Nephron (organoid): ENCODE measurements around the gene ACACA.

Experiments used
- H3K27ac Mint-ChIP-seq, 3 experiments: 2 replicates each; pipeline ENCODE4 v1.8.0; 2020; ENCODE audit warnings: mixed read lengths in 3 of 3, mild to moderate bottlenecking in 2 of 3, moderate library complexity in 1 of 3
- H3K27me3 Mint-ChIP-seq: 2 replicates; pipeline ENCODE4 v1.8.0; 2021; ENCODE audit warnings: low read depth, mild to moderate bottlenecking, moderate library complexity, mixed read lengths
- H3K36me3 Mint-ChIP-seq: 2 replicates; pipeline ENCODE4 v1.8.0; 2020; ENCODE audit warnings: low read depth, mixed read lengths
- H3K4me1 Mint-ChIP-seq: 2 replicates; pipeline ENCODE4 v1.8.0; 2020; ENCODE audit warnings: mixed read lengths
- H3K4me3 Mint-ChIP-seq, 3 experiments: 2 replicates each; pipeline ENCODE4 v1.8.0; 2020; ENCODE audit warnings: mild to moderate bottlenecking in 3 of 3, mixed read lengths in 3 of 3, moderate library complexity in 2 of 3
- H3K9me3 Mint-ChIP-seq: 2 replicates; pipeline ENCODE4 v1.8.0; 2020; ENCODE audit warnings: mixed read lengths
- CTCF ChIP-seq, 3 experiments: fragments of 200-600 bp; sonication (generic); IDR thresholded peaks; one replicate each; pipeline ENCODE4 v1.5.0; 2021; ENCODE audit warnings: antibody characterized with exemption in 3 of 3; ENCODE audit not compliant: unreplicated experiment in 3 of 3

The ACACA gene

GRCh38 chr17:37103231-37103630 is 303.4 kb downstream of the ACACA start:
- peaks cover 13% of the 10 kb centered on the region for H3K4me1 Mint-ChIP-seq
- no peak overlapping the region for H3K27ac Mint-ChIP-seq
- H3K36me3 Mint-ChIP-seq, result peaks cover 24% of the 10 kb centered on the region
- H3K27me3 Mint-ChIP-seq, result no peaks in the 10 kb centered on the region
- no peak overlapping the region for H3K4me3 Mint-ChIP-seq
- no peak for TF ChIP-seq CTCF (IDR thresholded peaks at IDR 0.05; ENCODE audit: unreplicated experiment in 3 of 3)
- no peaks in the 10 kb centered on the region for H3K9me3 Mint-ChIP-seq

- no peaks in the 10 kb centered on the region for H3K9me3 Mint-ChIP-seq
- H3K27me3 Mint-ChIP-seq, result no peaks in the 10 kb centered on the region
- H3K4me1 Mint-ChIP-seq, result no peaks in the 10 kb centered on the region
- no peak overlapping the region for H3K27ac Mint-ChIP-seq
- no peak overlapping the region for H3K4me3 Mint-ChIP-seq
- H3K36me3 Mint-ChIP-seq, result peaks cover 42% of the 10 kb centered on the region
- TF ChIP-seq CTCF (IDR thresholded peaks at IDR 0.05; ENCODE audit: unreplicated experiment in 3 of 3), result no peak
Observed at GRCh38 chr17:37101306-37101705, 305.3 kb downstream of the ACACA start.

- H3K27me3 Mint-ChIP-seq, result no peaks in the 10 kb centered on the region
- peaks cover 45% of the 10 kb centered on the region for H3K36me3 Mint-ChIP-seq
- no peaks in the 10 kb centered on the region for H3K4me1 Mint-ChIP-seq
- TF ChIP-seq CTCF (IDR thresholded peaks at IDR 0.05; ENCODE audit: unreplicated experiment in 3 of 3), result no peak
- H3K9me3 Mint-ChIP-seq, result no peaks in the 10 kb centered on the region
- no peak overlapping the region for H3K4me3 Mint-ChIP-seq
- H3K27ac Mint-ChIP-seq, result no peak overlapping the region
Observed at GRCh38 chr17:37100231-37100630, 306.4 kb downstream of the ACACA start.

- Mint-ChIP-seq H3K4me1 (no peaks in the 10 kb centered on the region), H3K27me3 (no peaks in the 10 kb centered on the region), H3K36me3 (peaks cover 50% of the 10 kb centered on the region), H3K27ac (no peak overlapping the region), H3K4me3 (no peak overlapping the region), H3K9me3 (no peaks in the 10 kb centered on the region)
- no peak for TF ChIP-seq CTCF (IDR thresholded peaks at IDR 0.05; ENCODE audit: unreplicated experiment in 3 of 3)
Observed at GRCh38 chr17:37098910-37099664, 307.5 kb downstream of the ACACA start.

GRCh38 chr17:37098152-37098551 is 308.5 kb downstream of the ACACA start:
- Mint-ChIP-seq H3K27me3 (no peaks in the 10 kb centered on the region), H3K4me1 (no peaks in the 10 kb centered on the region), H3K36me3 (peaks cover 50% of the 10 kb centered on the region), H3K4me3 (no peak overlapping the region), H3K9me3 (no peaks in the 10 kb centered on the region), H3K27ac (peak overlapping the region in 1 of 3 experiments; percentile 31)
- TF ChIP-seq CTCF (IDR thresholded peaks at IDR 0.05; ENCODE audit: unreplicated experiment in 3 of 3), result no peak

GRCh38 chr17:37097154-37097553 is 309.5 kb downstream of the ACACA start:
- Mint-ChIP-seq H3K4me1 (no peaks in the 10 kb centered on the region), H3K4me3 (no peak overlapping the region), H3K27ac (no peak overlapping the region), H3K36me3 (peaks cover 50% of the 10 kb centered on the region), H3K9me3 (no peaks in the 10 kb centered on the region), H3K27me3 (no peaks in the 10 kb centered on the region)
- no peak for TF ChIP-seq CTCF (IDR thresholded peaks at IDR 0.05; ENCODE audit: unreplicated experiment in 3 of 3)
